ENCODE data around the gene ZNF451.
"Not testable (repeated sequence)": the region's sequence is repeated elsewhere in the genome, so short reads cannot be mapped to it uniquely, and the experiment has no call there.

ZNF451 gene, protein sequence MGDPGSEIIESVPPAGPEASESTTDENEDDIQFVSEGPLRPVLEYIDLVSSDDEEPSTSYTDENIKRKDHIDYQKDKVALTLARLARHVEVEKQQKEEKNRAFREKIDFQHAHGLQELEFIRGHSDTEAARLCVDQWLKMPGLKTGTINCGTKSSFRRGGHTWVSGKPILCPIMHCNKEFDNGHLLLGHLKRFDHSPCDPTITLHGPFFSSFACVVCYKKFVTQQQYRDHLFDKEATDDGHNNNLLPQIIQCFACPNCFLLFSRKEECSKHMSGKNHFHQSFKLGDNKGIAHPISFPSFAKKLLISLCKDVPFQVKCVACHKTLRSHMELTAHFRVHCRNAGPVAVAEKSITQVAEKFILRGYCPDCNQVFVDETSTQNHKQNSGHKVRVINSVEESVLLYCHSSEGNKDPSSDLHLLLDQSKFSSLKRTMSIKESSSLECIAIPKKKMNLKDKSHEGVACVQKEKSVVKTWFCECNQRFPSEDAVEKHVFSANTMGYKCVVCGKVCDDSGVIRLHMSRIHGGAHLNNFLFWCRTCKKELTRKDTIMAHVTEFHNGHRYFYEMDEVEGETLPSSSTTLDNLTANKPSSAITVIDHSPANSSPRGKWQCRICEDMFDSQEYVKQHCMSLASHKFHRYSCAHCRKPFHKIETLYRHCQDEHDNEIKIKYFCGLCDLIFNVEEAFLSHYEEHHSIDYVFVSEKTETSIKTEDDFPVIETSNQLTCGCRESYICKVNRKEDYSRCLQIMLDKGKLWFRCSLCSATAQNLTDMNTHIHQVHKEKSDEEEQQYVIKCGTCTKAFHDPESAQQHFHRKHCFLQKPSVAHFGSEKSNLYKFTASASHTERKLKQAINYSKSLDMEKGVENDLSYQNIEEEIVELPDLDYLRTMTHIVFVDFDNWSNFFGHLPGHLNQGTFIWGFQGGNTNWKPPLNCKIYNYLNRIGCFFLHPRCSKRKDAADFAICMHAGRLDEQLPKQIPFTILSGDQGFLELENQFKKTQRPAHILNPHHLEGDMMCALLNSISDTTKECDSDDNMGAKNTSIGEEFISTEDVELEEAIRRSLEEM

DNA sequence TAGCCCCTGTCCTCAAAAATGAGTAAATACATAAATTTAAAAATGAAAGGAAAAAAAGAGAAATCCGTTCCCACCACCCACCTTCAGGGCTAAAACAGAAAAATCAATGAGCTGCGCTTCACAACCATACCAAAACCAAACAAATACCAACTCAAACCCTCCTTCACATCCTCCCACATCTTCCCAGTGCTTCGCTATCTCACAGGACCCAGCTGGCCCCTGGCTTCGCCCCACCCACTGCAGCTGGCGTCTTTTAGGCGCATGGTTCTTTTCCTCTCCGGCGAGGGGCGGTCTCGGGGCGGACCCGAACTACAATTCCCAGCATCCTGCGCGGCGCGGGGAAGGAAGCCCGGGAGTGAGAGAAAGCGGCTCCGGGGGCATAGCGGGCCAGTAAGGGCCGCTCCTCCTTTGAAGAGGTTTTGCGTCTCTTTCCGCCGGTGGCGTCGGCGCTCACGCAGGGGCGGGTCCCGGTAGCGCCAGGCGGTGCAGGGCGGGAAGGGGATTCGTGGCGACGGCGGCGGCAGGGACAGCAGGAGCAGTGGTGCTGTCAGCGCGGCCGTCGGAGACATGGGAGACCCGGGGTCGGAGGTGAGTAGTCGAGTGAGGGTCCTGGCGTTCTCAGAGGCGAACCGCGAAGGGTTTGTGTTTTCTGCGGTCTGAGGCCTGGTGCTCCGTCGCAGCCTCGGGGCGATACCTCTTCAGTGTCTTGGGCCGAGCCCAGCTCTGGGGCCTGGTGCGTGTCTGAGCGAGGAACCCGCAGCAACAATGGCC, at the start of gene ZNF451:
TSS of gene ZNF451 (plus strand) at position 502 of the 771 bp plus-strand sequence. CDS start at position 568, 66 bp downstream.
- peak; percentile 95 for DNase-seq (ENCODE audit: low spot score)

DNA sequence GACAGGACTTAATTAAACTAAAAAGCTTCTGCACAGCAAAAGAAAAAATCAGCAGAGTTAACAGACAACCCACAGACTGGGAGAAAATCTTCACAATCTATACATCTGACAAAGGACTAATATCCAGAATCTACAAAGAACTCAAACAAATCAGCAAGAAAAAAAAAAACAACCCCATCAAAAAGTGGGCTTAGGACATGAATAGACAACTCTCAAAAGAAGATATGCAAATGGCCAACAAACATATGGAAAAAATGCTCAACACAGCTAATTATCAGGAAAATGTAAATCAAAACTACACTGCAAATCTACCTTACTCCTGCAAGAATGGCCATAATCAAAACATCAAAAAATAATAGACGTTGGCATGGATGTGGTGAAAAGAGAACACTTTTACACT, 45.9 kb upstream of the ZNF451 start:
- DNase-seq (ENCODE audit: low spot score) = not testable (repeated sequence)

DNA sequence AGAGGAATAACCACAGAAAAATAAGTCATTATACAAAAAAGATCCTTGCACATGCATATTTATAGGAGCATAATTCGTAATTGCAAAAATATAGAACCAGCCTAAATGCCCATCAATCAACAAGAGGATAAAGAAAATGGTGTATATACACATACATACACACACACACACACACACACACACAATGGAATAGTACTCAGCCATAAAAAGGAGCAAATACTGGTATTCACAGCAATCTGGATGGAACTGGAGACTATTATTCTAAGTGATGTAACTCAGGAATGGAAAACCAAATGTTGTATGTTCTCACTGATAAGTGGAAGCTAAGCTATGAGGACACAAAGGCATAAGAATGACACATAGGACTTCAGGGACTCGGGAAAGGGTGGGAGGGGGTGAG, 45.4 kb upstream of the ZNF451 start:
- no peak for DNase-seq (ENCODE audit: low spot score)

DNA sequence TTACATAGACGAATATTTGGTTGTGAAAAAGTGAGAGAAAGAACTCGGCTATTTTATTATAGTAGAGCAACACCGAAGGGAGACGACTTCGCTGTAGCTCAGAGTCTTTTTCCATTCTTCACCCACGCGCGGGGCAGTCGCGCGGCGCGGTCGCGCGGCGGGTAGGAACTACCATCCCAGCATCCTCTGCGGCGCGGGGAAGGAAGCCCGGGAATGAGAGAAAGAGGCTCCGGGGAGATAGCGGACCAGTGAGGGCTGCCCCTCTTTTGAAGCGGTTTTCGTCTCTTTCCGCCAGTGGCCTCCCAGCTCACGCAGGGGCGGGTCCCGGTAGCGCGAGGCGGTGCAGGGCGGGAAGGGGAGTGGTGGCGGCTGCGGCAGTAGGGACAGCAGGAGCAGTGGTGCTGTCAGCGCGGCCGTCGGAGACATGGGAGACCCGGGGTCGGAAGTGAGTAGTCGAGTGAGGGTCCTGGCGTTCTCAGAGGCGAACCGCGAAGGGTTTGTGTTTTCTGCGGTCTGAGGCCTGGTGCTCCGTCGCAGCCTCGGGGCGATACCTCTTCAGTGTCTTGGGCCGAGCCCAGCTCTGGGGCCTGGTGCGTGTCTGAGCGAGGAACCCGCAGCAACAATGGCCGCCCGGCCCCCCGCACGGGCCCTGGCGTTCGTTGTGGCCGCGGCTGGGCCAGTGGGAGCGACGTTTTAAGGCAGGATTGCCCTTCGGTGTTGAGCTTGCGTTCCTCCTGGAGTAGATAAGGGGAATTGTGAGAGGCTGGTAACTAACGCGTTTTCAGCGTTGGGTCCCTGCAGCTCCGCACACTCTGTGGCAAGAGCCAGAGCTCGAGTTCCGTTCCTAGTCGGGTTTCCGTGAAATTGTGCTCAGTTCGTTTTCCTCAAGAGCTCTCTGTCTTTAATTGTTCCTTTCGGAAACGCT, 43.4 kb upstream of the ZNF451 start, which contains the start of gene KIAA1586:
TSS of gene KIAA1586 (plus strand) at position 362 of the 925 bp plus-strand sequence. CDS start at position 425, 63 bp downstream.
- peak; percentile 91 for DNase-seq (ENCODE audit: low spot score)

DNA sequence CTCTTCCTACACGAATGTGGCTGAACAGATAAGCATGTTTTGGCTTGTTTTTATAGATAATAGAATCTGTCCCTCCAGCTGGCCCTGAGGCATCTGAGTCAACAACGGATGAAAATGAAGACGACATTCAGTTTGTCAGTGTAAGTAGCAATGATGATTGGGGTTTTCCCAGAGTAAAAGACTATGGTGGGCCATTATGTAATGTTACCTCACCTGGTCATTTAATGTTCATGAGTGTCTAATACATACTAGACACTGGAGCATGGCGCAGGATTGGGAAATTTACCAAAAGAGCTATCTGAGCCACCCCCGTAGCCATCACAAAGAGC, 42.8 kb upstream of the ZNF451 start:
- DNase-seq (ENCODE audit: low spot score) = not testable (repeated sequence)

DNA sequence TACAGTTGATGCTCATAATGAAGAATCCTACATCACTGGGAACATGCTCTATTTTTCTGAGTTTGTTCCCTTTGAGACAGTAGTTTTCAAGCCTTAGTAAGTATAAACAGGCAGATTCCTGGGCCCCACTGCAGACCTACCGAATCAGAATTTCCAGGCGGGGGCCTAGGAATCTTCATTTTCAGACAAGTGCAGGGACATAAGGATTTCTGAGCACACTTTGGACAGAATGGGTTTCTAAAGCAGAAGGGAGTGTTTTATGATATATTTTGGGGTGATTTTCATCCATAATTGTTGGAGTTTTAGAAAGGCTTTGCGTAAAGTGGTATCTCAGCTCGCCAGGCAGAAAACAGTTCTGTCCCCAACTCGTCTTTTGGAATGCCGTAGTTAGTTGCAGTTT, 42.1 kb upstream of the ZNF451 start:
- not testable (repeated sequence) for DNase-seq (ENCODE audit: low spot score)

DNA sequence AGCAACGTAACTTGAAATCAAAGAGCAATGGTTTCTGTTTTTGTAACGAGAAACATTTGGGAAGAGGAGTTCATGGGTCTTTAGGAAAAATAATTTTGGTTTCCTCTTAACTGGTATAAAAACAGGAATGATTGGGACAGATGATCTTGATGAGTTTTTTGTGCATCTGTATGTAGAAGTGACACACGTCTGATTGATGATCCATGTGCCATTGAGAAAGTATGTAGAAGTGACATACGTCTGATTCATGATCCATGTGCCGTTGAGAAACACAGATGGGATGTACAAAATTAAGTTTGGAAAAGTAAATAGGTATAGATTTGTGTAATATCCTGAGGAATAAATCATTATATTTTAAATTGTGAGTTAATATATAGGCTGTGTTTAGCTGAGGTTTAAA, 41.4 kb upstream of the ZNF451 start:
- no peak for DNase-seq (ENCODE audit: low spot score)

DNA sequence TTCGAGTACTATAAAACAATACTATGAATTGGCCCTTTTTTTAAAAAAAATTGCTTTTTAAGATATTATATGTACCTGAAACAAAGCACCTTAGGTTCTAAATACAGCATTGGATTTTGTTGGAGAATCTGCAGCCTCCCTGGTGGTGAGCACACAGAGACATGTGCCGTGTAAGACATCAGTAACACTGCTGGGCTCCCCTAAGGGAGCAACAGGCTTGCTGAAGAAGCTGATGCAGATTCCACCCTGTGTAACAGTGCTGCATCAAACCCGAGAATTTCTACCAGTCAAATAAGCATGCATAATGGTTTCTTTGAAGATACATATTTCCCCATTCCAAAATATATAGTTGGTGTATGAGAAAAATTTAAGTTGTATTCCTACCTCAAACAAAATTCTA, 26.1 kb upstream of the ZNF451 start:
- DNase-seq (ENCODE audit: low spot score) = no peak

DNA sequence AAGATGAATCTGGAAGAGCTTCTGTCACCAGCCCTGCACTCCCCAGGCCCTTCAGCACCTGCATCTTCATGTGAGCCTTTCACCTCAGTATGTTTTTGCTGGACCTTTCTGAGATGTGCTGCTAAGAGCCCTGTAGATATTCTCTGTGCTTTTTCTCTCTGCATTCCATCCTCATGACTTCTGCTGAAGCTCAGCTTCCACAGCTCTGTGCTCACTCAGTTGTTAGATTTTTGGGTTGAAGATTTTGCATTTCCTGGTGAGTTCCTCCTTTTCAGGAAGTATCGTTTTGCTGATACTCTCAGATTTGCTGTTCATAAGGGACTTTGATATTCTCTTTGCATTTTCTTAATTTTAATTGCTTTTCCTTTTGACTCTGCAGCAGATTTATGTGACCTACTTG, 25.2 kb upstream of the ZNF451 start:
- peak; percentile 35 for DNase-seq (ENCODE audit: low spot score)

DNA sequence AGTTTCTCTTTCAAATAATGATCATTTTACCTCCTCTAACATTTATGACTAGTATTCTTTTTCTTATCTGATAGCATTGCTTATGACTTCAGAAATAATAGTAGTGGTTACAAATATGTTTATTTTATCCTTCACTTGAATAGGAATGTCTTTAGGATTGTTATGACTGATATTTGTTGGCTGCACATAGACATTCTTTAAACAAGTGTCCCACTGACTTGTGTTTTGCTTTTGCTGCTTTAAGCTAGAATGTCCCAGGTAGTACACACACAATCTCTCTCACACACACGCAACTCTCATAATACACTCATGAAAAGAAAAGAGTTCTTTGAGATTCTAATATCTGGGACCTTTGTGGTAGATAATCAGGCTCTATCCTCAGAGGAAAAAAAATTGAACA, 21.9 kb upstream of the ZNF451 start:
- DNase-seq (ENCODE audit: low spot score) = no peak

DNA sequence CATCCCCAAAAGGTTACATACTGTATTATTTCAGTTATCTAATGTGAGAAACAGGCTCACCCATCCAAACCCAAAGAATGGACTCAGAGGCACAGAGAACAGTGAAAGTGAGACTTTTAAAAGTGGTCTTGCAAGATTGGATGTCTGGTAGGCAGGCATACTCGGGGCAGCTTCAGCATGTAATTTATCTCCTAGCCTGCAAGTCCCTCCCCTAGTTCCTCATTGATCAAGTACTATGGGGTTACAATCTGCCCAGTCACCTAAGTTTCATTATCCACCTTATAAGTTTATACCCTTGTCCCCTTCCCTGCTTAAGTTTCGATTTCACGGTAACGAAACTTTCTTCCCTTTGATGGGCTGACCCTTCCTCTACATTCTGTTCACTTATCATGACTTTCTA, 20.8 kb upstream of the ZNF451 start:
- DNase-seq (ENCODE audit: low spot score) = no peak

DNA sequence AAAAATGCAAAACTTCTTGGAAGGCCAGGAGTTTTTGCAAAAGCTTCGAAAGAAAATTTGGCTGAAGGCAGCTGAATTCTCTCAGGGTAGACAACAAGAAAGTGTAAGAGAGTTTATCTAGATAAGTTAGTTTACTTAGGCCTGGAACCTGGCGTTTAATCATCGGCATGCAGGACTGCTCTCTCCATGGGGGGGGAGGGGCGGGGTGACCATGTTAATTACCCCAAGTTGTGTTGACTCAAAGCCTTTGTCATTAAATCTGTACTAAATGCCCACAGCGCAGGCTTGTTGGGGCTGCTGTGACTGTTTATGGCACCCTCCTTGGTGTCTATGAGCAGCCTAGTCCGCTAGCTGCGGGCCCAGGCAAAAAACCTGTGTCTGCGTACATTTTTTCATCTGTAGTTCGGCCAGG, 20.1 kb upstream of the ZNF451 start:
- no peak for DNase-seq (ENCODE audit: low spot score)

DNA sequence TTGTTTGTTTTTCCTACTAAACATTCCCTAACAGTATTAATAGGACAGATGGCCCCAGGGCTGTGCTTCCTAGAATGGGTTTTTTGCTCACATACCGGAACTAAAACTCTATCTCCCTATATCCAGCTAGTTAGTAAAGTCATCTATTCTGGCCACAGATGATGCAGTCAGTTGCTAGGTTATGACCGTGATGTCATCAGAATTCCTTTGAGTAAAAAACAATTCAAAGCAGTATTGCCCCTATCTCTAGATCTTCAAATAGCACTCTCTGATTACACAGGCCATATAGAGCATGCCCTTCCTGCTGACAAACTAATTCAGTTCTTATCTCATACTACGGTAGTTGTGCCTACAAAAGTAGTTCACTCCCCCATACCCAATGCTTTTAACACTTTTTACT, 17.9 kb upstream of the ZNF451 start:
- DNase-seq (ENCODE audit: low spot score) = no peak

DNA sequence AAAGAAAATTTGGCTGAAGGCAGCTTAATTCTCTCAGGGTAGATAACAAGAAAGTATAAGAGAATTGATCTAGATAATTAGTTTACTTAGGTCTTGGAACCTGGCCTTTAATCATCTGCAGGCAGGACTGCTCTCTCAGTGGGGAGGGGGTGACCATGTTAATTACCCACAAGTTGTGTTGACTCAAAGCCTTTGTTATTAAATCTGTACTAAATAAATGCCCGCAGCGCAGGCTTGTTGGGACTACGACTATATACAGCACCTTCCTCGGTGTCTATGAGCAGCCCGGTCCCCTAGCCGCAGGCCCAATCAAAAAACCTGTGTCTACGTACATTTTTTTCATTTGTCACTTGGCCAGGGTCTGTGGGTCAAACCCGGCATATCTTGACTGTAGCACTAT, 15.6 kb upstream of the ZNF451 start:
- DNase-seq (ENCODE audit: low spot score) = no peak

DNA sequence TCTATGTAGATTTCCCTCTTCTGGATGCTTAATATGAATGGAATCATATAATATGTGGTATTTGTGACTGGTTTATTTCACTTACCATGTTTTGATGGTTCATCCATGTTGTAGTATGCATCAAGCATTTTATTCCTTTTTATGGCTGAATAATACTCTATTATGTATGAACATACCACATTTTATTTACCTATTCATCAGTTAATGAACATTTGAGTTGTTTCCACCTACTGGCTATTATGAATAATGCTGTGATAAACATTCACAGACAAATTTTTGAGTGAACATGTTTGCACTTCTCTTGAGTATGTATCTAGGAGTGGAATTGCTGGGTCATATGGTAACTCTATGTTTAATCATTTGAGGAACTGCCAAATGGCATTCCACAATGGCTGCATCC, 14.9 kb upstream of the ZNF451 start:
- no peak for DNase-seq (ENCODE audit: low spot score)

DNA sequence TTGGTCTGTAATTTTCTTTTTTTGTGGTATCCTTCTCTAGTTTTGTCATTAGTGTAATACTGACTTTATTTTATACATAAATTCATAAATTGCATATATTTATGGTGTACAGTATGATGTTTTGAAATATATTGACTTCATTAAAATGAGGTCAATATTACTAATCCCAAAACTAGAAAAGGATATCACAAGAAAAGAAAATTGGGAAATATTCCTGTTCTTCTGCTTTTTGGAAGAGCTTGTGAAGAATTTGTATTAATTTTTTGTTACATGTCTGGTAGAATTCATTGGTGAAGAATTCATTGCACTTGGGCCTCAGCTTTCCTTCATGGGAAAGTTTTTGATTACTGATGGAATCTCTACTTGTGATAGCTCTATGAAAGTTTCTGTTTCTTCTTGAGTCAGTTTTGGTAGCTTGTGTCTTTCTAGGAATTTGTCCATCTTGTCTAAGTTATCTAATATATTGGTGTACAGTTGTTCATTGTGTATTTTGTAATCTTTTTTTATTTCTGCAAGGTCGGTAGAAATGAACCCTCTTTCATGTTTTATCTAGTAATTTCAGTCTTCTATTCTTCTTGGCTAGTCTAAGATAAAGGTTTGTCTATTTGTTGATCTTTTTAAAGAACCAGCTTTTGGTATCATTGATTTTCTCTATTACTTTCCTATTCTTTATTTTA, 11.3 kb upstream of the ZNF451 start:
- no peak for DNase-seq (ENCODE audit: low spot score)

DNA sequence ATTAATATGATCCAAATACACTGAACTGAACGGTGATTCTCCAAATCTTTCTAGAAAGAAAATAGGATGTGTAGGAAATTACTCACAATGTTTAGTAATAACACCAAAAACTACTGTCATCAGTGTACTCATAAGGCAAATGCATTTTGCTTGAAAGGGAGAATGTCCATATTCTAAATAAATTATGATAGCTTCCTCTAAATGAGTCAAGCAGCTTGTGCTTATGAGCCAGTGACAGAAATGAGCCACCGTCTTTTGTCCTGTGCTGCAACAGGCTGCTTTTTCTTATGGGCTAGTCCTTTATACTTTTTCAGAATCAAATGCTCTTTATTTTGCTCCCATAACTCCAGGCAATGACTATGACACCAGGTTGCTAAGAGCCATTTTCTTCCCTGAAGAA, 4.5 kb upstream of the ZNF451 start:
- DNase-seq (ENCODE audit: low spot score) = no peak

DNA sequence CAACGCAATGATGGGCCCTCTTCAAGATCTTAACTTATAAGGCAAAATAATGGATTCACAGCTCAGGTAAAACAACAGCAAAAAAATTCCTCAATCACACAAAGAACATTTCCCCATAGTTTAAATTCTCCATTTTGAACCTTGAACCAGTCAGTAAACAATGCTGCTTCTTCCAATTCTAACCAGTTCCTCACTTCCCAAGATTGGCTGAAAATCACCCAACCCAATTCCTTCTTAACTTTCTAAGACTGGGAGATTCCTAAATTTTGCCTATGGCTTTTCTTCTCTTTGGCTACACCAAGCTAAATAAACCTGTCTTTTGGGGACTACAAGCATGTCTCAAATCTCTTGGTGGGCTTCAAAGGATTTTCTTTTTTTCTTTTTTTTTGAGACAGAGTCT, 3.1 kb upstream of the ZNF451 start:
- DNase-seq (ENCODE audit: low spot score) = no peak

DNA sequence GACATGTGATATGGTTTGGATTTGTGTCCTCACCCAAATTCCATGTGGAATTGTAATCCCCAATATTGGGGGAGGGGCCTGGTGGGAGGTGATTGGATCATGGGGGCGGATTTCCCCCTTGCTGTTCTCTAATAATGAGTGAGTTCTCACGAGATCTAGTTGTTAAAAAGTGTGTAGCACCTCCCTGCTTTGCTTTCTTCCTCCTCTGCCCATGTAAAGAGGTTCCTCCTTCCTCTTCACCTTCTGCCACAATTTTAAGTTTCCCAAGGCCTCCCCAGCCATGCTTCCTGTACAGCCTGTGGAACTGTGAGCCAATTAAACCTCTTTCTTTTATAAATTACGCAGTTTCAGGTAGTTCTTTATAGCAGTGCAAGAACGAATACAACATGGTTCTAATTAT, 2.1 kb upstream of the ZNF451 start:
- no peak for DNase-seq (ENCODE audit: low spot score)

DNA sequence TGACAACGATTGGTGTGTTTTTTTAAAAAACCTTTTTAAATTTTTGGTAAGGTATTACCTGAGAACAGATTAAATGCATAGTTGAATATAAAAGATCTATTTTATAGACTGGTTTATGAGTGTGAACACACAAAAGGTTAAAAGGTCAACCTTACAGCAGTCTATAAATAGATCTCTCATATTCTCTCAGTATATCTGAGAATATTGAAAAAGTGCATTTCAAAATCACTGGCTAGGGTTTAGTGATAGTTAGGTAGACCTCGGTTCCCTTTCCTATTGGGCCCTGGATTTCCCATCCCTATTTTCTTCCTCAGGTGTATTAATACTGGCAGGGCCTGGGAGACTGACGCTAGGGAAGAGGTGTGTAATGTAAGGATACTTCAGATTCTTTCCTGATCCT, 723 bp upstream of the ZNF451 start:
- no peak for DNase-seq (ENCODE audit: low spot score)

All from AG08396 (cell line).